A549 treated with AZD9567 at 1 μM for 4 hours (cell line): ENCODE data around the gene STRN4. TPM values are rescaled to one million over a fixed set of nuclear protein-coding genes. Genes with fewer than 3 reads are reported as not detected.

Experiments
- total RNA-seq: library from RNA; stranded (reverse); fragments of 200-300 nt; extraction: Qiagen RNA extraction; gene quantifications from 5 replicates; pipeline ENCODE4 v1.2.3, GENCODE V29; 2022; ENCODE audit not compliant: insufficient read depth

The STRN4 gene, protein sequence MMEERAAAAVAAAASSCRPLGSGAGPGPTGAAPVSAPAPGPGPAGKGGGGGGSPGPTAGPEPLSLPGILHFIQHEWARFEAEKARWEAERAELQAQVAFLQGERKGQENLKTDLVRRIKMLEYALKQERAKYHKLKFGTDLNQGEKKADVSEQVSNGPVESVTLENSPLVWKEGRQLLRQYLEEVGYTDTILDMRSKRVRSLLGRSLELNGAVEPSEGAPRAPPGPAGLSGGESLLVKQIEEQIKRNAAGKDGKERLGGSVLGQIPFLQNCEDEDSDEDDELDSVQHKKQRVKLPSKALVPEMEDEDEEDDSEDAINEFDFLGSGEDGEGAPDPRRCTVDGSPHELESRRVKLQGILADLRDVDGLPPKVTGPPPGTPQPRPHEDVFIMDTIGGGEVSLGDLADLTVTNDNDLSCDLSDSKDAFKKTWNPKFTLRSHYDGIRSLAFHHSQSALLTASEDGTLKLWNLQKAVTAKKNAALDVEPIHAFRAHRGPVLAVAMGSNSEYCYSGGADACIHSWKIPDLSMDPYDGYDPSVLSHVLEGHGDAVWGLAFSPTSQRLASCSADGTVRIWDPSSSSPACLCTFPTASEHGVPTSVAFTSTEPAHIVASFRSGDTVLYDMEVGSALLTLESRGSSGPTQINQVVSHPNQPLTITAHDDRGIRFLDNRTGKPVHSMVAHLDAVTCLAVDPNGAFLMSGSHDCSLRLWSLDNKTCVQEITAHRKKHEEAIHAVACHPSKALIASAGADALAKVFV
- 82.8 to 95.1 TPM (median 90.4 TPM) in 5 replicates for total RNA-seq

DNA sequence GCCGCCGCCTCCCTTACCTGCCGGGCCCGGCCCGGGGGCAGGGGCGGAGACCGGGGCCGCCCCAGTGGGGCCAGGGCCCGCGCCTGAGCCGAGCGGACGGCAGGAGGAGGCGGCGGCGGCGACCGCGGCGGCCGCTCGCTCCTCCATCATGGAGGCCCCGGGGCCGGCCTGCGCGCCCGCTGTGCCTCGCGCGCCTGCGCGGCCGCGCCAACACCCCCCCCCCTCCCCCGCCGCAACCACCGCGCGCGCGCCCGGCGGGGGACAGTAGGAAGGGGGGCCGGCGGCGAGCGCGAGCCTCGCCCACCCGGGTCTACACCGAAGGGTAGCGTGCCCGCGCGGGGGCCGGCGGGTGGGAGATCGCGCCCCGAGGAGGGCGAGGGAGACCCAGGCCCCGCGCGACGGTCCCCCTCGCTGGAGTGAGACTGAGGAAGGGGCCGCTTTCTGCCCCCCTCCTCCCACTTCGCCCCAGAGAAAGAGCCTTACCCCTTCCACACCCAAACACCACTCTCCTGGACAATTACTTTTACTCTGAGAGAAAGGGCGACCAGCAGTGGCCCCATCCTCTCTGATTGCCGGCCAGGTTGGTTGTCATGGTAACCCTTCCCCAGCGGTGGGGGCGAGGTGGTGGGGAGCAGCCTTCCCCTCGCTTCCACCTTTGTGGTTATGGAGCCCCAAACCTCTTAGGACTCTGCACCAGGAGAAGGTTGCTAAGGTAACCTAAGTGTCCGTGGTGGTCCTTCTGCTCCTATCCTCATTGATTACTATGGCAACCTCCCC lies at the start of gene STRN4:
Gene STRN4, minus strand, starts transcription at position 170 of the 777 bp plus-strand sequence. Its CDS starts 20 bp downstream, at position 150.

DNA sequence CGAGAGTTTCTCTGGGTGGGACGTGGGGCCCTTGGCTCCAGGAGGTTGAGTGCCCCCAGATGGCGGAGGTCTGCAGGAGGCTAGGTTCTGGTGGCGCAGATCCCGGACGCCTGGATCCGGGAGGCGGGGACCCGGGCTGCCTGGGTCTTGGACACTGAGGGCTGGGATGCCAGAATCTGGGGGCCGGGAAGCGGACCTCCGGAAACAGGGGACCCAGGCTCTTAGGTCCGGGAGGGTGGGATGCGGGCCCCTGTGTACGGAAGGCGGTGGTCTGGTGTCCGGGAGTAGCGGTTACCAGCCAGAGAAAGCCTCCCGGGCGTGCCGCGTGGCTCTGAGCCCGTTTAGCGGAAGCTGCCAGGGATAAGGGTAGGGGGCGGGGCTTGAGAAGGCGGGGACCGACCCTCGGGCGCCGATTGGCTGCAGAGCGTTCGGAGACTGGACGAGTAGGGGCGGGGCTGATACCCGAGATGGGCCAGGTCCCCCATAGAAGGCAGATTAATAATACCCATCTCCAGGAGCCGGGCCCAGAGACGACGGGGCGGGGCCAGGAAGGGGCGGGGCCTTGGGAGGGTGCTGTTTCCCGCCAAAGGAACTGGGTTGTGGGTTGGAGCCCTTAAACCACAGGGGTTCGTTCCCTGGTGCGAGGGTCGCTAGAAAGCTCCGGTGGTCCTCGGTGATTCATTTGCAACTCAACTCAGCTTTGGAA lies 42.2 kb upstream of the STRN4 start, which contains the start of gene SLC1A5:
Gene SLC1A5, minus strand, starts transcription at position 333 of the 706 bp plus-strand sequence. CDS start 629 bp downstream, outside the sequence.

DNA sequence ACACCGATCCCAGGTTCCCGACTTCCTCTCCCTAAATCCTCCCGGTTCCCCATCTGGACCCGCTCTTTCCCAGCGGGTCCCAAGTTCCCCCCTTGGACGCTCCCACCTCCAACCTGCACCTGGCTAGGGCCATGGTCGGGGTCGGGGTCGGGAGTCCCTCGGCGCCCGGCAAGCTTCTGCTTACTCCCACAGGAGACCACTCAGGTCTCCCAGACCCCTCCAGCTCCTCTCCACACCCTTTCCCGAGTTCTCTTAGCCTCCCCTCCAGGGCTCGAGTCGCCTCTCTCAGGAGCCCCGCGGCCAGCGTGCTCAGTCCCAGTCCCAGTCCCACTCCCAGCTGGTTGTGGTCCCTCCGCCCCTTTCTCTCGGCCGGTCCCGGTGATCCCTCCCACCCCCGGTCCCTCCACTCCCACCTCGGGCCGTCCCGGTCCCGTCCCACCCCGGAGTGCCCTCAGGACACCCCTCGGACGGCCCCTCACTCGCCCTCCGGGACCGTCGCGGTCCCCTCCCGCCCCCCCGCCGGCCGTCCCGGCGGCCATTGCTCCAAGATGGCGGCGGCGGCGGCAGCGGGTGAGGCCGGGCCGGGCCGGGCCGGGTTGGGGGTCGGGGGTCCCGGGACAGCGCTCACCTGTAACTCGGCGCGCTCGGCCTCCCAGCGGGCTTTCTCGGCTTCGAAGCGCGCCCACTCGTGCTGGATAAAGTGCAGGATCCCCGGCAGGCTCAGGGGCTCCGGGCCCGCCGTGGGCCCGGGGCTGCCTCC lies 549 bp downstream of the STRN4 start, which contains the start of gene FKRP:
Gene FKRP, plus strand, starts transcription at position 537 of the 760 bp plus-strand sequence. CDS start 9,394 bp downstream, outside the sequence.

DNA sequence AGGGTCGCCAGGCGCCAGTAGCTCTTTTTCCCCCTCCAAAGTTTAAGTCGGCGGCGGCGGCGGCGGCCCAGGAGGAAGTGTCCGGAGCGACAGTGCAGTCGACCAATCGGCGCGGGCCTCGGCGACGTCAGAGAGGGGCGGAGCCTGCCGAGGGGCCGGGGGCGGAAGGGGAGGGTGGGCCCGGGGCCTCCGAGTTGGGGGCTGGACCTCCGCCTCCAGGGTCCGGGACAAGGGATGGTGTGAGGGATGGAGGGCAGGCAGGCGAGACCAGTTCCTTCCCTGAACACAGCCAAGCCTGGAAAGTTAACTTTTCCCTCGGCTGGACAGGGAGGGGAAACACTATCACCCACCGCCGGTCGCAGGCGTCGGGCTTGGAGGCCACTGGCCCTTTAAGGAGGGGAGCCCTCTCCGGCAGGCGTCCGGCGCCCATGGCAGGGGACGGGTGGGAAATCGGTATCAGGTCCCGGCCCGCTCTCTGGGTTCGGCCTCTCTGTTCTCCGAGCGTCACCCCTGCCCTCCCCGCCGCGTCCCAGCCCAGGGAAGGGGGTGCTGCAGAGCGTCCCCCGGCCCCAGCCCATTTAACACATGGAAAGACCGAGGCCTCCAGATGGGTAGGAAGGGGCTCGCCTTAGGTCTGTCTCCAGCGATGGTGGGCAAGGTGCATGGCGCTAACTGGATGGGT lies 29.1 kb downstream of the STRN4 start, which contains the start of gene PRKD2:
Gene PRKD2, minus strand, starts transcription at position 81 of the 682 bp plus-strand sequence. CDS start 744 bp downstream, outside the sequence.

Other genes starting within 250 kb of the STRN4 start
- 230 to 253 TPM (median 235 TPM) in 5 replicates for gene CALM3, start 145.1 kb downstream of the STRN4 start, total RNA-seq
- 0.03 to 0.06 TPM in 2 of 5 replicates, not detected in the others for gene PTGIR, start 121.4 kb downstream of the STRN4 start, total RNA-seq
- not detected in 5 replicates for gene GNG8, start 110.2 kb downstream of the STRN4 start, total RNA-seq
- 0.30 to 0.47 TPM (median 0.37 TPM) in 4 of 5 replicates, not detected in the other for gene DACT3, start 85.3 kb downstream of the STRN4 start, total RNA-seq
- gene PRKD2, start 29.3 kb downstream of the STRN4 start, total RNA-seq, result 26.9 to 29.3 TPM (median 27.8 TPM) in 5 replicates
- gene FKRP, start 393 bp downstream of the STRN4 start, total RNA-seq, result 17.0 to 25.5 TPM (median 21.9 TPM) in 5 replicates
- 210 to 260 TPM (median 225 TPM) in 5 replicates for gene SLC1A5, start 42.1 kb upstream of the STRN4 start, total RNA-seq
- gene AP2S1, start 104.4 kb upstream of the STRN4 start, total RNA-seq, result 236 to 325 TPM (median 314 TPM) in 5 replicates
- gene ARHGAP35, start 114.5 kb upstream of the STRN4 start, total RNA-seq, result 22.9 to 31.9 TPM (median 27.1 TPM) in 5 replicates